NCI-H2081 treated with DMSO at 0.1 percent for 48 hours (cell line): ENCODE data around the gene NGEF.

ENCODE experiments used
- DNase-seq: peaks from one replicate; lab custom pipeline; 2025; lab: John Stamatoyannopoulos, UW

NGEF gene

GRCh38 chr2:232833830-232834229 lies 179.2 kb downstream of the NGEF start:
- DNase-seq, result no peak

- no peak for DNase-seq
Observed at GRCh38 chr2:232831496-232831895, 181.6 kb downstream of the NGEF start.

GRCh38 chr2:232829988-232830387 lies 183.1 kb downstream of the NGEF start:
- DNase-seq, result no peak
